ENCODE measurements around the gene TMEM163. TPM values are rescaled to one million over a fixed set of nuclear protein-coding genes. Genes with fewer than 3 reads are reported as not detected.

TMEM163 gene
- total RNA-seq, 2 donors from 2014 or later: 0.55 to 23.1 TPM

- Histone ChIP-seq H3K27ac (no peak overlapping the region), H3K36me3 (no peaks in the 10 kb centered on the region), H3K9me3 (no peaks in the 10 kb centered on the region), H3K4me3 (no peak overlapping the region), H3K27me3 (replicated peaks; ENCODE audit: insufficient read depth) (no peaks in the 10 kb centered on the region), H3K4me1 (replicated peaks) (no peaks in the 10 kb centered on the region)
- intact Hi-C loops (cut with DNase I): no loop called here
- TF ChIP-seq POLR2A (IDR thresholded peaks at IDR 0.05) (no peak), POLR2AphosphoS5 (IDR thresholded peaks at IDR 0.05) (no peak), CTCF (IDR thresholded peaks at IDR 0.05) (no peak)
- 81% methylated on average over 11 of the region's 11 CpGs for WGBS
- no peak for DNase-seq (ENCODE audit: low spot score)
Measured at GRCh38 chr2:134445985-134446382, 272.8 kb downstream of the TMEM163 start.

GRCh38 chr2:134445116-134445515 lies 273.7 kb downstream of the TMEM163 start:
- no peaks in the 10 kb centered on the region for H3K36me3 ChIP-seq
- intact Hi-C loops (cut with DNase I): no loop called here
- H3K9me3 ChIP-seq: no peaks in the 10 kb centered on the region
- no peak for DNase-seq (ENCODE audit: low spot score)
- H3K4me3 ChIP-seq: no peak overlapping the region
- WGBS: 92% methylated on average over 4 of the region's 4 CpGs
- H3K27me3 ChIP-seq (replicated peaks; ENCODE audit: insufficient read depth): no peaks in the 10 kb centered on the region
- TF ChIP-seq POLR2AphosphoS5 (IDR thresholded peaks at IDR 0.05) (no peak), CTCF (IDR thresholded peaks at IDR 0.05) (no peak), POLR2A (IDR thresholded peaks at IDR 0.05) (no peak)
- H3K4me1 ChIP-seq (replicated peaks): no peaks in the 10 kb centered on the region
- no peak overlapping the region for H3K27ac ChIP-seq

- H3K4me3 ChIP-seq: no peak overlapping the region
Measured at GRCh38 chr2:134443814-134444480, 274.9 kb downstream of the TMEM163 start.

GRCh38 chr2:134441153-134441863 lies 277.5 kb downstream of the TMEM163 start:
- 97% methylated on average over 11 of the region's 11 CpGs for WGBS
- Histone ChIP-seq H3K36me3 (no peaks in the 10 kb centered on the region), H3K4me3 (no peak overlapping the region), H3K9me3 (no peaks in the 10 kb centered on the region), H3K27ac (no peak overlapping the region), H3K27me3 (replicated peaks; ENCODE audit: insufficient read depth) (no peaks in the 10 kb centered on the region), H3K4me1 (replicated peaks) (no peaks in the 10 kb centered on the region)
- intact Hi-C loops (cut with DNase I): no loop called here
- TF ChIP-seq POLR2AphosphoS5 (IDR thresholded peaks at IDR 0.05): no peak
- no peak for TF ChIP-seq POLR2A (IDR thresholded peaks at IDR 0.05)
- TF ChIP-seq CTCF (IDR thresholded peaks at IDR 0.05): no peak
- DNase-seq (ENCODE audit: low spot score): no peak

More at GRCh38 chr2:134443814-134444480, 274.9 kb downstream of the TMEM163 start:
- no peak for TF ChIP-seq CTCF (IDR thresholded peaks at IDR 0.05)
- no peak for TF ChIP-seq POLR2A (IDR thresholded peaks at IDR 0.05)
- no peak for TF ChIP-seq POLR2AphosphoS5 (IDR thresholded peaks at IDR 0.05)
- H3K36me3 ChIP-seq: no peaks in the 10 kb centered on the region
- H3K27ac ChIP-seq: no peak overlapping the region
- no peaks in the 10 kb centered on the region for H3K27me3 ChIP-seq (replicated peaks; ENCODE audit: insufficient read depth)
- H3K9me3 ChIP-seq: no peaks in the 10 kb centered on the region
- intact Hi-C loops (cut with DNase I): no loop called here
- 73% methylated on average over 11 of the region's 11 CpGs for WGBS
- no peak for DNase-seq (ENCODE audit: low spot score)
- no peaks in the 10 kb centered on the region for H3K4me1 ChIP-seq (replicated peaks)
